ENCODE data around the gene CMTM3.

The CMTM3 gene

DNA sequence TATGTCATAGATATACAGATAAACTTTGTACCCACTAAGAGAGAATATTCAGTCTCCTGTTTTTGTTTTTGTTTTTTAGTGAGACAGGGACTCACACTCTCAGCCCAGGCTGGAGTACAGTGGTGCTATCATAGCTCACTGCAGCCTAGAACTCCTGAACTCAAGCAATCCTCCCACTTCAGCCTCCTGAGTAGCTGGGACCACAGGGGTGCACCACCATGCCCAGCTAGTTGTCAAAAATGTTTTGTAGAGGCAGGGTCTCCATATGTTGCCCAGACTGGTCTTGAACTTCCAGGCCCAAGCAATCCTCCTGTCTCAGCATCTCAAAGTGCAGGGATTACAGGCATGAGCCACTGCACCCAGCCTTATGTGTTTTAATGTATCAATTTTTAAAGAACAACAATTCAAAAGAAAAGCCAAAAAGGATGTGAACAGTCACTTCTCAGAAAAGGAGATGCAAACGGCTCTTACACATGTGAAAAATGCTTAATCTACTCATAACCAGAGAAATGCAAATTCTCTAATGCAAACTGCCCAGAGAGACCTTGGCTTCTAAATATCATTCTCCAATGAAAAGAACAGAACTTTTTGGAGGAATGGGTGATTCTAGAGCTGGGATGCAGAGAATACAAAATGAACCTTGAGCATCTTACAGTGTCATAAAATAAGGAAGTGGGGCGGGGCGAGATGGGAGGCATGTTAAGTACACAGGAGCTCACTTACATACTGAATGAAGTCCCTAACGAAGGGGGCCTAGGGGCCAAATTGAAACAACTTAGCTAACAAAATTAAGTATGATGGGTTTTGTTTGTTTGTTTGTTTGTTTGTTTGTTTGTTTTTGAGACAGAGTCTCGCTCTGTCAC lies 7.3 kb upstream of the CMTM3 start:
- TF ChIP-seq CTCF (IDR thresholded peaks at IDR 0.05; ENCODE audit: low read length) (no peak), EZH2 (IDR thresholded peaks at IDR 0.05; ENCODE audit: borderline replicate concordance, low read length) (no peak)
- Histone ChIP-seq H3K9me2 (ENCODE audit: low read depth, low read length) (no peaks in the 10 kb centered on the region), H3K27me3 (ENCODE audit: insufficient read depth, low read length) (peaks cover 4% of the 10 kb centered on the region; the same call in 1 of the 2 replicates), H2AFZ (ENCODE audit: low read length) (no peak overlapping the region), H3K4me1 (ENCODE audit: insufficient read depth, low read length, severe bottlenecking) (no peaks in the 10 kb centered on the region), H3K36me3 (ENCODE audit: insufficient read depth, low read length) (no peaks in the 10 kb centered on the region; the same call in 1 of the 2 replicates), H3K4me3 (ENCODE audit: low read depth, low read length, poor library complexity, severe bottlenecking) (no peak overlapping the region), H3K9me3 (ENCODE audit: low read length) (peaks cover 8% of the 10 kb centered on the region; the same call in 1 of the 2 replicates), H4K20me1 (ENCODE audit: insufficient read depth, low read length) (no peaks in the 10 kb centered on the region), H3K4me2 (ENCODE audit: low read length) (no peak overlapping the region), H3F3A (ENCODE audit: insufficient read depth, low read length) (no peaks in the 10 kb centered on the region), H3K9ac (ENCODE audit: low read length) (no peak overlapping the region), H3K79me2 (ENCODE audit: insufficient read depth, low read length) (no peaks in the 10 kb centered on the region), H3K27ac (ENCODE audit: low read depth, low read length, poor library complexity, severe bottlenecking) (no peak overlapping the region)

GRCh38 chr16:66598111-66598510 lies 6.4 kb upstream of the CMTM3 start:
- H3K36me3 ChIP-seq (ENCODE audit: insufficient read depth, low read length) = no peaks in the 10 kb centered on the region; the same call in 1 of the 2 replicates
- no peaks in the 10 kb centered on the region for H3K9me2 ChIP-seq (ENCODE audit: low read depth, low read length)
- no peak overlapping the region for H3K27ac ChIP-seq (ENCODE audit: low read depth, low read length, poor library complexity, severe bottlenecking)
- no peak overlapping the region for H3K4me2 ChIP-seq (ENCODE audit: low read length)
- no peaks in the 10 kb centered on the region for H3K4me1 ChIP-seq (ENCODE audit: insufficient read depth, low read length, severe bottlenecking)
- TF ChIP-seq EZH2 (IDR thresholded peaks at IDR 0.05; ENCODE audit: borderline replicate concordance, low read length) (no peak), CTCF (IDR thresholded peaks at IDR 0.05; ENCODE audit: low read length) (no peak)
- peaks cover 4% of the 10 kb centered on the region; the same call in 1 of the 2 replicates for H3K27me3 ChIP-seq (ENCODE audit: insufficient read depth, low read length)
- H3K9ac ChIP-seq (ENCODE audit: low read length) = no peak overlapping the region
- no peak overlapping the region for H3K4me3 ChIP-seq (ENCODE audit: low read depth, low read length, poor library complexity, severe bottlenecking)
- no peaks in the 10 kb centered on the region for H3K79me2 ChIP-seq (ENCODE audit: insufficient read depth, low read length)
- H2AFZ ChIP-seq (ENCODE audit: low read length) = no peak overlapping the region
- H4K20me1 ChIP-seq (ENCODE audit: insufficient read depth, low read length) = no peaks in the 10 kb centered on the region
- no peaks in the 10 kb centered on the region for H3F3A ChIP-seq (ENCODE audit: insufficient read depth, low read length)
- peaks cover 8% of the 10 kb centered on the region; the same call in 1 of the 2 replicates for H3K9me3 ChIP-seq (ENCODE audit: low read length)

DNA sequence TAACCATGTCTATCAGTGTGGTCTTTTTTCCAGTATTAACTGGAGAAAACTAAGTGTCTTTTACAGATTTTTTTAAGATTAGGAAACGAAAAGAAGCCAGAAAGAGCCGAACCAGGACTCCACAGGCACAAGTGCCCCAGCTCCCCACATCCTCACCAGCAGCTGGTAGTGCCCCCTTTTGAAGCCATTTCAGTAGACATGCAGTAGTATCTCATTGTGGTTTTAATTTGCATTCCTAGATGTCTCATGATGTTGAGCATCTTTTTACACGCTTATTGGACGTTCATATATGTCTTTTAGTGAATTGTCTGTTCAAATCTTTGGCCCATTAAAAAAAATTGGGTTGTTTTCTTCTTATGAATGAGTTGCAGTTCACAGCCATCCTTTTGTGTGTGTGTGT lies 4.8 kb upstream of the CMTM3 start:
- H3F3A ChIP-seq (ENCODE audit: insufficient read depth, low read length) = no peaks in the 10 kb centered on the region
- H4K20me1 ChIP-seq (ENCODE audit: insufficient read depth, low read length) = no peaks in the 10 kb centered on the region
- no peak overlapping the region for H3K9ac ChIP-seq (ENCODE audit: low read length)
- no peak overlapping the region for H3K27ac ChIP-seq (ENCODE audit: low read depth, low read length, poor library complexity, severe bottlenecking)
- TF ChIP-seq EZH2 (IDR thresholded peaks at IDR 0.05; ENCODE audit: borderline replicate concordance, low read length) (no peak), CTCF (IDR thresholded peaks at IDR 0.05; ENCODE audit: low read length) (no peak)
- peaks cover 4% of the 10 kb centered on the region; the same call in 1 of the 2 replicates for H3K27me3 ChIP-seq (ENCODE audit: insufficient read depth, low read length)
- no peaks in the 10 kb centered on the region; the same call in 1 of the 2 replicates for H3K36me3 ChIP-seq (ENCODE audit: insufficient read depth, low read length)
- H3K9me3 ChIP-seq (ENCODE audit: low read length) = peaks cover 8% of the 10 kb centered on the region; the same call in 1 of the 2 replicates
- no peaks in the 10 kb centered on the region for H3K79me2 ChIP-seq (ENCODE audit: insufficient read depth, low read length)
- no peak overlapping the region for H3K4me2 ChIP-seq (ENCODE audit: low read length)
- no peaks in the 10 kb centered on the region for H3K9me2 ChIP-seq (ENCODE audit: low read depth, low read length)
- H2AFZ ChIP-seq (ENCODE audit: low read length) = no peak overlapping the region
- H3K4me1 ChIP-seq (ENCODE audit: insufficient read depth, low read length, severe bottlenecking) = peaks cover 7% of the 10 kb centered on the region
- H3K4me3 ChIP-seq (ENCODE audit: low read depth, low read length, poor library complexity, severe bottlenecking) = no peak overlapping the region

Data from OCI-LY1 (cell line).